Gastrocnemius medialis (tissue), 4 donors: ENCODE data around the gene CORO2B. TPM values are rescaled to one million over a fixed set of nuclear protein-coding genes. Genes with fewer than 3 reads are reported as not detected.

ENCODE experiments used
- ATAC-seq, 2 donors: fragments of 150-250 bp; one replicate each; pipeline ENCODE4 v1.9.1; 2016
- DNase-seq, 2 donors: peaks; one replicate each; pipeline ENCODE4 v3.0.0-alpha.2; 2019
- H3K27ac ChIP-seq, 4 donors: fragments of 200-600 bp; sonication (generic); 1 replicate in 1 of 4; 2 replicates in 3 of 4; pipeline ENCODE4 v1.5.1; 2016 to 2018; ENCODE audit warnings: mild to moderate bottlenecking in 2 of 4, moderate library complexity in 1 of 4
- H3K27me3 ChIP-seq, 3 donors: fragments of 200-600 bp; sonication (generic) in 2 of 3; 1 replicate in 1 of 3; 2 replicates in 2 of 3; pipeline versions ENCODE4 v1.5.1 to v1.6.0; 2016 to 2019; ENCODE audit warnings: mild to moderate bottlenecking in 1 of 3, moderate library complexity in 1 of 3
- H3K36me3 ChIP-seq, 2 donors: fragments of 200-600 bp; sonication (generic) in 1 of 2; one replicate each; pipeline ENCODE4 v1.5.1; 2017 to 2018
- H3K4me1 ChIP-seq, 2 donors: fragments of 200-600 bp; sonication (generic) in 1 of 2; one replicate each; pipeline ENCODE4 v1.5.1; 2016 to 2017; ENCODE audit warnings: mild to moderate bottlenecking in 2 of 2
- H3K4me3 ChIP-seq, 4 donors: fragments of 200-600 bp; sonication (generic) in 3 of 4; 1 replicate in 1 of 4; 2 replicates in 3 of 4; pipeline ENCODE4 v1.5.1; 2016 to 2019; ENCODE audit warnings: mild to moderate bottlenecking in 2 of 4
- H3K9me3 ChIP-seq, 3 donors: fragments of 200-600 bp; sonication (generic) in 2 of 3; 1 replicate in 1 of 3; 2 replicates in 2 of 3; pipeline ENCODE4 v1.5.1; 2016 to 2019
- CTCF ChIP-seq, 5 experiments: fragments of 450-650 bp in 3 of 5; fragments of 200-600 bp in 2 of 5; sonication (generic) in 2 of 5; IDR thresholded peaks in 4 of 5; conservative IDR thresholded peaks in 1 of 5; 1 replicate in 4 of 5; 2 replicates in 1 of 5; pipeline ENCODE4 v1.5.1; 2016 to 2019; ENCODE audit warnings: antibody characterized with exemption in 5 of 5, mild to moderate bottlenecking in 3 of 5, moderate library complexity in 3 of 5
- POLR2A ChIP-seq, 2 donors: fragments of 450-650 bp; IDR thresholded peaks; one replicate each; pipeline ENCODE4 v1.6.1; 2017; ENCODE audit warnings: antibody characterized with exemption in 2 of 2, mild to moderate bottlenecking in 2 of 2, moderate library complexity in 2 of 2
- in situ Hi-C, 4 donors: fragments of 200-750 bp; cut with MboI; loops; one replicate each; pipeline versions ENCODE4 v1.15.0 to v1.8.0; 2017; ENCODE audit warnings: low sequenced_read_pairs in 4 of 4
- intact Hi-C: fragments of 100-400 bp; cut with DNase I; formaldehyde crosslinking; loops from one replicate; pipeline ENCODE4 v1.15.1; 2023; ENCODE audit warnings: low total_unique reads
- total RNA-seq, 4 donors: library from RNA; depleted of rRNA; stranded (reverse); fragments of >200 nt; gene quantifications; one replicate each; pipeline versions ENCODE4 v1.1.0 to v1.2.3, GENCODE V29; 2016

CORO2B gene
- total RNA-seq, 4 donors from 2014 or later: 1.5 to 2.2 (median 1.8) TPM

GRCh38 chr15:68681836-68682235 is 103.0 kb downstream of the CORO2B start:
- TF ChIP-seq POLR2A (IDR thresholded peaks at IDR 0.05) (no peak), CTCF (IDR thresholded peaks at IDR 0.05 in 4 of 5, conservative IDR thresholded peaks at IDR 0.05 in 1 of 5) (no peak)
- DNase-seq (no peak), ATAC-seq (no peak)
- Histone ChIP-seq H3K27me3 (no peaks in the 10 kb centered on the region), H3K36me3 (no peaks in the 10 kb centered on the region), H3K4me1 (no peaks in the 10 kb centered on the region), H3K4me3 (no peak overlapping the region), H3K9me3 (no peaks in the 10 kb centered on the region), H3K27ac (no peak overlapping the region)
- intact Hi-C loops: no loop called here
- in situ Hi-C loops: no loop called here

- H3K27me3 ChIP-seq: no peaks in the 10 kb centered on the region
- H3K9me3 ChIP-seq: no peaks in the 10 kb centered on the region
- no peaks in the 10 kb centered on the region for H3K4me1 ChIP-seq
- H3K36me3 ChIP-seq: no peaks in the 10 kb centered on the region
- DNase-seq (no peak), ATAC-seq (no peak)
- in situ Hi-C loops: no loop called here
- no peak for TF ChIP-seq POLR2A (IDR thresholded peaks at IDR 0.05)
- no peak for TF ChIP-seq CTCF (IDR thresholded peaks at IDR 0.05 in 4 of 5, conservative IDR thresholded peaks at IDR 0.05 in 1 of 5)
- H3K4me3 ChIP-seq: no peak overlapping the region
- intact Hi-C loops: no loop called here
- H3K27ac ChIP-seq: no peak overlapping the region
Measured at GRCh38 chr15:68682330-68682729, 103.5 kb downstream of the CORO2B start.

- H3K36me3 ChIP-seq: no peaks in the 10 kb centered on the region
- H3K27ac ChIP-seq: no peak overlapping the region
- in situ Hi-C loops: no loop called here
- TF ChIP-seq POLR2A (IDR thresholded peaks at IDR 0.05) (no peak), CTCF (IDR thresholded peaks at IDR 0.05 in 4 of 5, conservative IDR thresholded peaks at IDR 0.05 in 1 of 5) (no peak)
- H3K4me3 ChIP-seq: no peak overlapping the region
- H3K27me3 ChIP-seq: no peaks in the 10 kb centered on the region
- ATAC-seq (no peak), DNase-seq (no peak)
- no peaks in the 10 kb centered on the region for H3K4me1 ChIP-seq
- intact Hi-C loops: no loop called here
- H3K9me3 ChIP-seq: no peaks in the 10 kb centered on the region
Measured at GRCh38 chr15:68683026-68683425, 104.2 kb downstream of the CORO2B start.

GRCh38 chr15:68683551-68683950 is 104.8 kb downstream of the CORO2B start:
- Histone ChIP-seq H3K27ac (no peak overlapping the region), H3K27me3 (no peaks in the 10 kb centered on the region), H3K4me1 (no peaks in the 10 kb centered on the region), H3K4me3 (no peak overlapping the region), H3K9me3 (no peaks in the 10 kb centered on the region), H3K36me3 (no peaks in the 10 kb centered on the region)
- TF ChIP-seq POLR2A (IDR thresholded peaks at IDR 0.05) (no peak), CTCF (IDR thresholded peaks at IDR 0.05 in 4 of 5, conservative IDR thresholded peaks at IDR 0.05 in 1 of 5) (no peak)
- intact Hi-C loops (no loop called here), in situ Hi-C loops (no loop called here)
- no peak for ATAC-seq
- DNase-seq: no peak

- no peak for DNase-seq
- Histone ChIP-seq H3K4me3 (no peak overlapping the region), H3K9me3 (no peaks in the 10 kb centered on the region), H3K27ac (no peak overlapping the region), H3K27me3 (no peaks in the 10 kb centered on the region), H3K36me3 (no peaks in the 10 kb centered on the region), H3K4me1 (no peaks in the 10 kb centered on the region)
- in situ Hi-C loops (no loop called here), intact Hi-C loops (no loop called here)
- TF ChIP-seq CTCF (IDR thresholded peaks at IDR 0.05 in 4 of 5, conservative IDR thresholded peaks at IDR 0.05 in 1 of 5) (no peak), POLR2A (IDR thresholded peaks at IDR 0.05) (no peak)
- no peak for ATAC-seq
Measured at GRCh38 chr15:68684476-68684875, 105.7 kb downstream of the CORO2B start.
